NCI-H69 (cell line): ENCODE measurements around the gene PTK7.
"Not testable (repeated sequence)": the region's sequence is repeated elsewhere in the genome, so short reads cannot be mapped to it uniquely, and the experiment has no call there.

Experiments
- DNase-seq: peaks from one replicate; lab custom pipeline; 2025; lab: John Stamatoyannopoulos, UW

PTK7 gene

DNA sequence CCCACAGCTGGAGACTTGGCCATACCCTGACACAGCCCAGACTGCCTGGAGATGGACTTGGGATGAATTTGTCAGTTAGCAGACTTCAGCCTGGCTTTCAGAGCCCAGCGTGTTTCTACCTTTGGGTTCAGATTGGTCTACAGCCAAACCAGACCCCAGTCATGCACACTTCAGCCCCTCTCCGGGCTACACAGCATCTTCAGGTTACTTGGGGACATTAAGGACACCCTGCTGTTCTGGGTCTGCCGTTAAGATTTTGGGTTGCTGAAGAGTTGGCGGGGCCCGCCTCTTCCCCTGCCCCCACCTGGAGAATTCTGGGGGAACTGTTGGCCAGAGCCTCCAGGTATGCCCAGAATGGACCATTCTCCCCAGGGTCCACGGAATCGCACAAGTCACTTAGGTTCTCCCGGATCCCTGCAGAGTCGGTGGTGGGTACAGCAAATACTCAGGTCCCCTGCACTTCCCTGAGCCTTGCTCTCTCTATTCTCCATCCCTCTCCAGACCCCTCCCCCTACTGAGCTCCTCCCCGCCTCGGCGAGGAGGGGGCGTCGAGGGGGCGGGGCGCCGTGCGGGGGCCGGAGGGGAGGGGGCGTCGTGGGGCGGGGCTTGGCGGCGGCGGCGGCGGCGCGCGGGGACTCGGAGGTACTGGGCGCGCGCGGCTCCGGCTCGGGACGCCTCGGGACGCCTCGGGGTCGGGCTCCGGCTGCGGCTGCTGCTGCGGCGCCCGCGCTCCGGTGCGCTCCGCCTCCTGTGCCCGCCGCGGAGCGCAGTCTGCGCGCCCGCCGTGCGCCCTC lies at the start of gene PTK7:
TSS of gene PTK7 (plus strand) at position 645 of the 794 bp plus-strand sequence. CDS start 175 bp downstream, outside the sequence.
- peak; percentile 96 for DNase-seq

DNA sequence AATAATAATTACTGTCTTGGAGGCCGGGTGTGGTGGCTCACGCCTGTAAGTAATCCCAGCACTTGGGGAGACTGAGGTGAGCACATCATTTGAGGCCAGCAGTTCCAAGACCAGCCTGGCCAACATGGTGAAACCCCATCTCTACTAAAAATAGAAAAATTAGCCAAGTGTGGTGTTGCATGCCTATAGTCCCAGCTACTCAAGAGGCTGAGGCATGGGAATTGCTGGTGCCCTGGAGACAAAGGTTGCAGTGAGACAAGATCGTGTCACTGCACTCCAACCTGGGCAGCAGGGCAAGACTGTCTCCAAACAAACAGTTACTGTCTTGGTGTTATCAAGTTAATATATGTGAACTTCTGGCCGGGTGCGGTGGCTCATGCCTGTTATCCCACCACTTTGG lies 49.7 kb upstream of the PTK7 start:
- no peak for DNase-seq

DNA sequence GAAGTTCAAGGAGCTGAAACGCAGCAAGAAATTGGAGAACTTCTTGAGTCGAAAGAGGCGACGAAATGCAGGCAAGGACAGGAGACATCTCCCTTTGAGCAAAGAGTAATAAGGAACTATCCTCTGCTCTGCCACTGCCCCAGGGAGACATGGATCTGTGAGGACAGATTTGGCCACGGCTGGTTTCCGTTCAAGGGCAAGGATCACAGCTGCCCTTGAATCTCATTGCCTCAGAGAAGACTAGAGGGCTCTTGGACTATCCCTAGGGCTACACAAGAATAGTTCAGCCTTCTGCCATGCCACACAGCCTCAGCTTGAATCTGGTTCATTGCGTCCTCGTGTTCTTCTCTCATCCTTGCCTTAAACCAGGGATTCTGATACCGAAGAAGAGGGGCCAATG lies 47.0 kb upstream of the PTK7 start:
- DNase-seq, result no peak

DNA sequence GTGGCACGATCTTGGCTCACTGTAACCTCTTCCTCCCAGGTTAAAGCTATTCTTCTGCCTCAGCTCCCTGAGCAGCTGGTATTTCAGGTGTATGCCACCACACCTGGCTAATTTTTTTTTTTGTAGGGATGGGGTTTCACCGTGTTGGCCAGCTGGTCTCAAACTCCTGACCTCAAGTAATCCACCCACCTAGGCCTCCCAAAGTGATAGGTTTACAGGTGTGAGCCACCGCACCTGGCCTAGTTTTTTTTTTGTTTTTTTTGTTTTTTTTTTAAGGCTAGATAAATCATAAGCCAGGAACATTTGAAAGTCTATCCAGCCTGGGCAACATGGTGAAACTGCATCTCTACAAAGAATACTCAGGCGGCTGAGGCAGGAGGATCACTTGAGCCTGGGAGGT lies 43.8 kb upstream of the PTK7 start:
- DNase-seq, result no peak

DNA sequence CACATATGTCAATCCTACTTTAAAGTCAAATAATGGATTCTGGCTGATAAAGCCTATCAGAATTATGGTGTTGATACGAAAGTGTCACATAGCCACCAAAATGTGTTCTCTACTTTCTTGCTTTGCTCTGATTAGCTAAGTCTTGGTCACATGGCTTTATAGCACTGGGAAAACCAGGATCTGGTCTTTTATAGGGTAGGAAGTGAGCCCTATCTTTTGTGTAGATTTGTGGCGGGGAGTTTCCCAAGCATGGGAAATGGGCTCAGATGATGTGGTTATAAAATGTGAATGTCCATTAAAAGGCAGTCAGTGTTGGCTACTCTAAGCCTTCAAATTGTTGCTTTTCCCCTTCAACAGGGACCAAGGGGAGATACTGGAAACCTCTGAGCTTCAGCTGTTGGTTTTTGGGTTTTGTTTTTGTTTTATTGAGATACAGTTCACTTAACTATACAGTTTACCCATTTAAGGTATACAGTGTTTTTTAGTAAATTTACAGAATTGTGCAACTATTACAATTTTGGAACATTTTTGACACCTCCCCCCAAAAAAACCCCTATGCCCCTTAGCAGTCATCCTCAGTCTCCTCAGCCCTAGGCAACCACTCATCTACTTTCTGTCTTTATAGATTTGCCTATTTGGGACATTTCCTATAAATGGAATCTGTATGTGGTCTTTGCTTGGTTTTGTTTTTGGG lies 42.5 kb upstream of the PTK7 start:
- DNase-seq, result no peak

DNA sequence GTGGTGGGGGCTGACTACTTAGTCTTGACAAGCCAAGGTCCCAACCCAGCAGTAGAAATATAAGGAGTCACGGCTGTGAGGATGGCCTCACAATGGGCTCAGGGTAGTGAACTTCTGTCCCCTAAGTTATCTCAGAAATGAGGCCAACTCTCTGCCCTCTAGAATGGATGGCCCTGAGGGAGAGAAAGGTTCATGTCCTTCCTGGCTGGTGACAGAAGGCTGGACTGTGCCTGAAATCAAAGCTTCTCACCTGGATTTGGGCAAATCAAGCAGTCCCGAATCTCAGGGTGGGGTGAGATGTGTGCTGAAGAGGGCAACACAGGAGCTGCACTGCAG lies 42.0 kb upstream of the PTK7 start:
- DNase-seq, result no peak

DNA sequence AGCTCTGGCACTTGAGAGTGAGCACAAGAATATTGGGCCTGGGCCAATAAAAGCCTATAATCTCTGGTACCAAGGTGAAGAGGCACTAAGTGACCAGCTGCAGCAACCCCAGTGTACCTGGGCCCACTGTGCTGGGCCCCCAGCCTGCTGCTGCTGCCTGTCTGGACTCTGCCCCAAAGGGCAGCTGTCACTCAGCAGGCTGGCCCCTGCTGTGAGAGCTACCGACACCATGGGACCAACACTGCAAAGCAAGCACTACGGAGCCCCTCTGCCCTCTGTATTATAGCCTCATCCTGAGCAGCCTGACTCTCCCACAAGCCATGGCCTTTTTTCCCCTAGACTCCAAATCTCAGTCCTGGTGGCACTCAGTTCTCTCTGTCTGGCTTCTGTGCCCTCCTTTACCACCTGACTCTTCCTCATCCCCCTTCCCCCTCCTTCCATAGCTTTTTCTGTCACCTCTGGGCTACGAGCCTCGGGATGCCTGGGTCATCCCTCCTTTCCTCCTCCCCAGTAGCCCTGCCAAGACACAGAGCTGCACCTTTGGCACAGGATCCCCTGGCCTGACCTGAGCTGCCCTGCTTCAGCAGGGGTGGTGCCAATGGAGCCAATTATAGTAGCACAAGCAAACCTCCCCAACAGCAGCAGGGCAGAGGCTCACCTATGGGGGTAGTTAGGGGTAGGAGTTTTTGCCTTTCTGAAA lies 40.5 kb upstream of the PTK7 start:
- DNase-seq, result no peak

DNA sequence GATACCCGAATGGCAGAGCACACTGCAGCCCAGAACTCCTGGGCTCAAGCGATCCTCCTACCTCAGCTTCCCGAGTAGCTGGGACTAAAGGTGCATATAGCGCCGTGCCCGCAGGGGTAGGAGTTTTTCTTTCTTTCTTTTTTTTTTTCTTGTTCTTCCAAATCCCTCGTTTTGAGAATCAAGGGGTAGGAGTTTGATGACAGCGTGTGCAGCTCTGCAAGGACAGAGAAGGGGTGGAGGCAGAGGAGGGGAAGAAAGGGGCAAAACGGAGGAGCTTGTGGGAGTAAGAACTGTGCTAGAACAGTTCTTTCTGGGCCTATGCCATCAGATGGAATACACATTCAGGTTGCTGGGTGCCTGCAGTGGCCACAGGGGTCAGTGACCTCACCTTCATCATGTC lies 39.4 kb upstream of the PTK7 start:
- no peak for DNase-seq

DNA sequence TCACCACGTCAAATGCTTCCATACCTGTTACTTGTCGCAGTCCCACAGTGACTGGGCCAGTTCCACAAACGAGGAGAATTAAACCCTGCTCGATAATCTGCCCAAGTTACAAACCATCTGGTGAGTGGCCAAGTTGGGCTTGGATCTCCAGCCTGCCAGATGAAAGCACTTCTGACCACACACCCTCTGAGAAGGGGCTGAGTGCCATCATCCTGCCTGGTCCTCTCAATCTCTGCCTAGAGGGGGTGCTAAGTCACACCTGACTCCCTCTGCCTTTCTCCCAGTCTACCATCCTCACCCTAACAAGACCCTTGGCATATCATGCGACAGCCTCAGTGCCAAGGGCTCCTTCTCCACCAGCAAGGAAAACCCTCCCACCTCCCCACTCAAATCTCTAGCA lies 38.9 kb upstream of the PTK7 start:
- no peak for DNase-seq

DNA sequence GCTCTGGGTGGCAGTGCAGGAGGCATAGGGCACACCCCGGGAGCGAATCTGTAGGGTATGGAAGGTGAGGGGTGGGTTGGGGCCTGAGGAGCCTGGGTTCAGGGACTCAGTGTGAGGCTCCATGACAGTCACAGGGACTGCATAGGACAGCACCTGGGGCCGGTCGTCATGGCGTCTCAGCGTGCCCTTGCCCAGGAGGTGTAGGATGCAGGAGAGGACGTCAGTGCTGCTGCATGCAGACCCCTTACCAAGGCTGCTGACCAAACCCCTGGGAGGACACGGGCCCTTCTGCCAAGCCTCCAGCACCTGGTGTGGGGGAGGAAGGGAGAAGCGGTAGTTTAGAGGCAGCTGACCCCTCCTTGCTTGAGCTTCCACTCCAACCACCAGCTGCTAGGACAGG lies 38.4 kb upstream of the PTK7 start:
- DNase-seq, result no peak

DNA sequence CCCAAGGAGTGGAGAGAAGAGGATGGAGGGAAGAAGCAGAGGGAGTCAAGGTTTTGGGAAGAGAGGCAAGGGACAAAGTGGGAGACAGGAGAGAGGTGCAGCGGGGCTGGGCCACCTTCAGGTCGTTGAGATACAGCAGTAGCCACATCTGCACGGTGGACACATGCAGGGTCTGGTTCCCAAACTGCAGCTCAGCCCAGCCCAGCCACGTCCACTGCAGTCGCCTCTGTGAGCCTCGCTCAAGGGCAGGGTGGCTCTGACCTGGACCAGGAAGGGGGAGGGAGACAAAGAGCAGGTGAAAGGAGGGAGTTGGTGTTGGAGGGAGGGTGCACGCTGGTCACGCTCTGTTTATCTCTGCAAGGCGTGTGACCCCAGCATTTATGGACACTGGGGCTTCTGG lies 37.4 kb upstream of the PTK7 start:
- no peak for DNase-seq

DNA sequence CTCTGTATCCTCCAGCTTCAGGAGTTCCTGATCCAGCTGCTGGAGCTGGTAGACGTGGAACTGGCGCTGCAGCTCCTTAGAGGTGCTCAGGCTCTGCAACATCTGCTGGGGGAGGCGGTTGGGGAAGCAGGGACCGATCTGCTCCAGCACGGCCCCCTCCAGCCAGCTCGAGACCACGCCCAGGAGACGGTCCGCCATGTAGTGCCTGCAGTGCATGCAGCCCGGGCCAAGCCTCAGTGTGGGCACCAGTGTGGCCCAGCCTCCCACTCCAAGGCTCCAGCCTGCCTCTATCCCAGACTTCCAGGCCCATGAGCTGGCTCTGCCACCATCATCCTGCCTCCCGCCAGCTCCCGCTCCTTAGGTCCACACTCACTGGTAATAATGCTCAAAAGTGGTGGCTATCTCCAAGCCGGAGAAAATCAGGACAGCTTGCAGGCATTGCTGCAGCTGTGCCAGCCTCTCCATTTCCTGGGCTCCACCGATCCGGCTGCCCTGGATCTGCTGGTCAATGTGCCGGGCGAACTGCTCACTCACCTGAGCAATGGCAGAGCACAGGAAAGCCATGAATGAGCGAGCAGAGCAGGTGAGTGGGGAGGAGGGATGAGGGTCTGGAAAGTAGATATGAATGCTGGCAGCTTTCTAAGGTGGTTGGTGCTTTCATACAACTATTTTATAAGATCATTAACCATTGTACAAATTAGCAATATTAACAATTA lies 35.4 kb upstream of the PTK7 start:
- DNase-seq, result no peak

DNA sequence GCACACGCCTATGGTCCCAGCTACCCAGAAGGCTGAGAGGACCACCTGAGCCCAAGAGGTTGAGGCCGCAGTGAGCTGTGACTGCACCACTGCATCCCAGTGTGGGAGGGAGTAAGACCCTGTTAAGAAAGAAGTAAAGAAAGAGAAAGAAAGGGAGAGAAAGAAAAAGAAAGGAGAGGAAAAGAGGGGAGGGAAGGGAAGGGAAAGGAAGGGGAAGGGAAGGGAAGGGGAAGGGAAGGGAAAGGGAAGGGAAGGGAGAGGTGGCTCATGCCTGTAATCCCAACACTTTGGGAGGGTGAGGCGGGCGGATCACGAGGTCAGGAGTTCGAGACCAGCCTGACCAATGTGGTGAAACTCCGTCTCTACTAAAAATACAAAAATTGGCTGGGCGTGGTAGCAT lies 34.6 kb upstream of the PTK7 start:
- not testable (repeated sequence) for DNase-seq

DNA sequence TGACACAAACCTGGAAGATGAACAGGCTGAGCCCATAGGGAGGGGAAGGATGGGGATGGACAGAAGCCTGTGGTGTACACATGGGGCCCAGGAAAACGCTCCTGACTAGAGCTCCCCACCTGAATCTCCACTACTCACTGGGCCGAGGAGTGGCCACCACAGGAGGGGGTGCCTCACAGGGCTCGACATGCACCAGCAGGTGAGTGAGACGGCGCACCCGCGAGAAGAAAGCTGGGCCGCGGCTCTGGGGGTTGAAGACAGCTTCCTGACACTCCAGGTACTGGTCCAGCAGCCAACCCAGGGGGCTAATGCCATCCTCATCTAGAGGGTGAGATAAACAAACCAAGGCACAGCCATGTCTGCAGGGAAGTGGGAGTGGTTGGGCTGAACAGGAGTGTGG lies 32.8 kb upstream of the PTK7 start:
- no peak for DNase-seq

DNA sequence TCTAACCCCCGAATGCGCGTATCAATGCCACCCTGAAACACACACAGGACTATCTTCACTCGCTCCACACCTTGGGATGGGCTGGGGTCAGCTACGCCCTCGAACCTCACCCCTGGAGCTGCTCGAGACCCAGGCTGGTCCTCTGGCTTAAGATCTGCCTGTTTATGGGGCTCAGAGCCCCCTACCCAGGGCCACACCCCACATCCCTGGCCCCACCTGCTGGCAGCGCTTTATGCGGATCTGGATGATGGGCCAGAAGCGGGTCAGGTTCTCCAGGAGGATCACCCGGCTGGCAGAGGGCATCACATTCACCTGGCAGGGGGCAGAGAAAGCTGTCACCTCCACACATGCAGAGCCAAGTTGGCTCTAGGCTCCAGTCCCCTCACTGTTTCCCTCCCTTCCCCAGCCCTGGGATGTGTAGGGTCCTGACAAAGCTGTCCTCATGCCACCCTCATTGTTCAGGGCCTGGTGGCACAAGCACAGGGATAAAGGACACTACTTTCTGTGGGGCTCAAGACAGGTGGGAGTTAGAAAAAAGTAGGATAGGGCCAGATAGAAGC lies 30.7 kb upstream of the PTK7 start:
- no peak for DNase-seq

DNA sequence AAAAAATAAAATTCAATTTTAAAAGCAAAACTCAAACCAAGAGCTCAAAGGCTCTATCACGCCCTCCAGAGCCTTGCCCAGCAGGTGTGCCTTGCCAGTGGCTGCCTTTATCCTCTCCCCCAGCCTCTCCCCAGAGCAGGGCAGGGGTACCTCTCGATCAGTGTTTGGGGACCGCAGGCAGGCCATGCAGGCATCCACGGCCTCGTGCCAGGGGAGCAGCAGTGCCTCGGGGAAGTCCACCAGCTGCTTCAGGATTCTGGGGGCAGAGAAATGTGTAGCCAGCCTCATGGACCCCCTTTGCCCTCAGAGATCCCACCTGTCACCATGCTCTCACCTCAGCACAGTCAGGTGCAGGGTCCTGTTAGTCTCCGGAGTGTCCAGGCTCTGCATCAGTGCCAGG lies 28.1 kb upstream of the PTK7 start:
- DNase-seq, result no peak

DNA sequence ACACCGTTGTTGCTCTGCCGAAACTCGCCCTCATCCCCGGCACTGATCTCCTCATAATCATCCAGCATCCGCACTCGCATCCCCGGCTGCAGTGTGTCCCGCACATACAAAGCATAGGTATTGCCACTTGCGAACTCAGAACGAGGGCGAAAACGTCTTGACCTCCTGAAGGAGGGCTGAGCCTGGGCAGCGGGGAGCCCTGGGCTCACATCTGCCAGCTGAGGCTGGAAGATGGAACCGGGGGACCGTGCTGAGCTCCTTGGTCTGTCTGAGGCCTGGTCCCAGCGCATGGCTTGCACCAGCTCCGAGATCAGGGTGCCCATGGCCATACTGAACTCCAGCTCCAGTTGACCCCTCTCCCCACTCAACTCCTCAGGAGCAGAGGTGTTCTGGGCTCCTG lies 25.1 kb upstream of the PTK7 start:
- DNase-seq, result no peak

DNA sequence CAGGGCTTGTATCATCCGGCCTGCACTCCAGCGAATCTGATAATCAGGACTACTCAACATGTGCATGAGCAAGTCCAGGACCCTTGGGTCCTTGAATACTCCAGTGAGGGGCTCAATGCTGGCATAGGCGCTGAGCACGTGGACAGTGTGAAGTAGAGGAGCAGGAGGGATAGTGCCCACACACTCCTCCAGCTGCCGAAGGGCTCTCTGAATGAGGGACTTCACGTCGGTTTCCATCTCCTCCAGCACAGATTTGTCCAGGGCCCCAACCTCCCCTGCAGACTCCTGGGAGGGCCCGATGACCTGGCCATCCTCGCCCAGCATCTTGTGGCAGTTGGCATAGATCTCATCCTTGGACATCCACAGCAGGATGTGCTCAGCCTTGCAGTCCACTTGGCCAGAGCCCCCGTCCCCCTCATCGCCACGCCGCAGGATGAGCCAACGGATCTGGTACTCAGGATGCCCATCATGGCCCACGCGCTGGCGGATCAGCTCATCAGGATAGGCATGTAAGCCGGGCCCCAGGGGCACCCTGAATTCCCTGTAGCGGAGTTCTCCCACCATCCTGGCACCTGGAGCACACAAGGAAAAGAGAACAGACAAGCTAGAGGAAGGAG lies 23.8 kb upstream of the PTK7 start:
- DNase-seq, result no peak

DNA sequence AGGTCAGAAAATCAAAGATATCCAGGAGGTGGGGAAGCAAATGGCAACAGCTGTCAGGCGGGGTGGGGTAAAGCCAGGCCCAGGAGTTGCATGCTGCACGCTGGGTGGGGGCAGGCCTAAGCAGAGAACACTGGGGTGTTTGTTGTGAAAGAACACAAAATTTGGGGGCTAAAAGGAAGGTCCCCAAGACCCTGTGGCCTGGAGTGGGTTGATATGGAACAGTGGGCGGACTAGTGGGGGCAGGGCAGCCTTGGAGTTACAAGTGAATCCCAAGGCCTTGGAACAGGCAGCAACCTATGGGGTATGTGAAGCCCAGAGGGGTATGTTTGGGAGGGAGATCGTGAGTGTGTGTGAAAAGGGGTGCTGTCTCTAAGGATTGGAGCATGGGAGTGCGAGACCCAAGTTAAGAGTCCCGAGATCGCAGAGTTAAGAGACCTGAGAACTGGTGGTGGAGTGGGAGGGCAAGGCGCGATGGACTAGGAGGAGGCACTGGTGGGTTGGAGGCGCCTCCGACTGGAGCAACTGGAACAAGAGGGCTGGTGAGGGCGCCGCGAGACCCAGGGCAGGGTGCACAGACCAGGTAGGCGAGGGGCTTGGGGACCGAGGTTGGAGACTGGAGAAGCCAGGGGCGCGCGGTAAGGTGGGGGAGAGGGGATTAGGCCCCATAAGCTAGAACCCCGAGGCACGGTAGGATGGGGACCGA lies 23.1 kb upstream of the PTK7 start:
- DNase-seq, result peak; percentile 42

DNA sequence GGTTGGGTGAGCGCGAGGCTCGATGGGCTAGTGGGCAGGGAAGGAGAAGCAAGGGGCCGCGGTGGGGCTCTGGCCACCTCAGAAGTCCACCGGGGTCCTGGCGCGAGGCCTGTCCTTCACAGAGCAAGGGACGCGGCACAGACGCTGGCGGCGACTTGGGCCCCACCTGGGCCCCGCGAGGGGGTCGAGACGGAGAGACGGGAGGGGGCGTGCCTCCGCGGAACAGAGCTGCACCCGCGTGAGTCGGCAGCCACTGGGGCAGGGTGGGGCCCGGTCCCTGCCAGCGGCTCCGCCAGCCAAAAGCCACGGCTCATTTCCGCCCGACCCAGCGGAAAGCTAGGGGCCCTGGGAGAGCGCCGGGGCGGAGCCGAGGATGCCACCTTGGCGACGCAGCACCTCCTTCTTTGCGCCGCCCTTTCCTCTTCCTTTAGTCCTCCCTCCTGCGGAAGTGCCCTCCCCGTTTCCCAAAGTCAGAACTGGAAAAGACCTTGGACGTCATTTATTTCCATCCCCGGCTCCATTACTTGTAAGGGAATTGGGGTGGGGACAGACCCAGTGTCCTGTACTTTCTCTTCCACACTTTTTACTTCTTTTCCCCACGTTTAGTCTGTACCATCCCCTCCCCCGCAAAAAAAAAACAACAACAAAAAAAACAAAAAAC lies 22.4 kb upstream of the PTK7 start, which contains the start of gene CUL7:
TSS of gene CUL7 (minus strand) at position 307 of the 661 bp plus-strand sequence. CDS start 1,063 bp downstream, outside the sequence.
- peak; percentile 98 for DNase-seq
